Progenitor cell of endocrine pancreas (in vitro differentiated cells): ENCODE data around the gene DYSF. TPM values are rescaled to one million over a fixed set of nuclear protein-coding genes. Genes with fewer than 3 reads are reported as not detected.

ENCODE experiments used
- DNase-seq: peaks from one replicate; pipeline ENCODE4 v3.0.0; 2021; ENCODE audit warnings: low spot score; ENCODE audit not compliant: unreplicated experiment
- H3K27ac Mint-ChIP-seq: 2 replicates; pipeline ENCODE4 v1.8.0; 2021; ENCODE audit warnings: mild to moderate bottlenecking, moderate library complexity, mixed read lengths
- H3K27me3 Mint-ChIP-seq: 2 replicates; pipeline ENCODE4 v1.8.0; 2021; ENCODE audit warnings: mixed read lengths
- H3K36me3 Mint-ChIP-seq: 2 replicates; pipeline ENCODE4 v1.8.0; 2022; ENCODE audit warnings: mixed read lengths; ENCODE audit not compliant: insufficient read depth
- H3K4me1 Mint-ChIP-seq: 2 replicates; pipeline ENCODE4 v1.8.0; 2021; ENCODE audit warnings: low read depth, mixed read lengths
- H3K4me3 Mint-ChIP-seq: 2 replicates; pipeline ENCODE4 v1.8.0; 2021; ENCODE audit warnings: low read depth, mild to moderate bottlenecking, moderate library complexity, mixed read lengths
- H3K9me3 Mint-ChIP-seq: 2 replicates; pipeline ENCODE4 v1.8.0; 2021; ENCODE audit warnings: low read depth, mixed read lengths
- total RNA-seq: library from RNA; stranded (reverse); gene quantifications from 2 replicates; pipeline ENCODE4 v1.2.1, GENCODE V29; 2021
- TF ChIP-seq, protein P1 (sequence below): fragments of 200-600 bp; sonication (generic); IDR thresholded peaks from one replicate; pipeline ENCODE4 v1.5.0; 2021; ENCODE audit warnings: antibody characterized with exemption, mild to moderate bottlenecking; ENCODE audit not compliant: unreplicated experiment

Gene DYSF
- total RNA-seq, 1 donor from 2014 or later, result 1.4 TPM

- H3K9me3 Mint-ChIP-seq, result no peaks in the 10 kb centered on the region
- H3K4me1 Mint-ChIP-seq, result peaks cover 11% of the 10 kb centered on the region
Measured at GRCh38 chr2:71530211-71530610, 76.8 kb downstream of the DYSF start.

GRCh38 chr2:71530641-71531332 lies 77.4 kb downstream of the DYSF start:
- no peak for DNase-seq
- H3K27me3 Mint-ChIP-seq, result peaks cover 10% of the 10 kb centered on the region
- H3K4me3 Mint-ChIP-seq, result no peak overlapping the region
- peaks cover 11% of the 10 kb centered on the region for H3K4me1 Mint-ChIP-seq
- H3K36me3 Mint-ChIP-seq, result no peaks in the 10 kb centered on the region
- TF ChIP-seq, protein P1, sequence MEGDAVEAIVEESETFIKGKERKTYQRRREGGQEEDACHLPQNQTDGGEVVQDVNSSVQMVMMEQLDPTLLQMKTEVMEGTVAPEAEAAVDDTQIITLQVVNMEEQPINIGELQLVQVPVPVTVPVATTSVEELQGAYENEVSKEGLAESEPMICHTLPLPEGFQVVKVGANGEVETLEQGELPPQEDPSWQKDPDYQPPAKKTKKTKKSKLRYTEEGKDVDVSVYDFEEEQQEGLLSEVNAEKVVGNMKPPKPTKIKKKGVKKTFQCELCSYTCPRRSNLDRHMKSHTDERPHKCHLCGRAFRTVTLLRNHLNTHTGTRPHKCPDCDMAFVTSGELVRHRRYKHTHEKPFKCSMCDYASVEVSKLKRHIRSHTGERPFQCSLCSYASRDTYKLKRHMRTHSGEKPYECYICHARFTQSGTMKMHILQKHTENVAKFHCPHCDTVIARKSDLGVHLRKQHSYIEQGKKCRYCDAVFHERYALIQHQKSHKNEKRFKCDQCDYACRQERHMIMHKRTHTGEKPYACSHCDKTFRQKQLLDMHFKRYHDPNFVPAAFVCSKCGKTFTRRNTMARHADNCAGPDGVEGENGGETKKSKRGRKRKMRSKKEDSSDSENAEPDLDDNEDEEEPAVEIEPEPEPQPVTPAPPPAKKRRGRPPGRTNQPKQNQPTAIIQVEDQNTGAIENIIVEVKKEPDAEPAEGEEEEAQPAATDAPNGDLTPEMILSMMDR, result peak; percentile 73
- no peaks in the 10 kb centered on the region for H3K9me3 Mint-ChIP-seq
- peak overlapping the region; percentile 54 for H3K27ac Mint-ChIP-seq

More at GRCh38 chr2:71530211-71530610, 76.8 kb downstream of the DYSF start:
- Mint-ChIP-seq H3K27ac (no peak overlapping the region), H3K36me3 (no peaks in the 10 kb centered on the region), H3K4me3 (no peak overlapping the region), H3K27me3 (peaks cover 10% of the 10 kb centered on the region)
- TF ChIP-seq, protein P1, result no peak
- DNase-seq, result no peak

GRCh38 chr2:71531522-71532047 lies 78.2 kb downstream of the DYSF start:
- TF ChIP-seq, protein P1, result no peak
- Mint-ChIP-seq H3K4me1 (peaks cover 11% of the 10 kb centered on the region), H3K36me3 (no peaks in the 10 kb centered on the region), H3K4me3 (no peak overlapping the region), H3K27me3 (peaks cover 10% of the 10 kb centered on the region), H3K9me3 (no peaks in the 10 kb centered on the region), H3K27ac (no peak overlapping the region)
- no peak for DNase-seq

- Mint-ChIP-seq H3K9me3 (no peaks in the 10 kb centered on the region), H3K27ac (no peak overlapping the region), H3K27me3 (peaks cover 10% of the 10 kb centered on the region), H3K36me3 (no peaks in the 10 kb centered on the region), H3K4me1 (peaks cover 9% of the 10 kb centered on the region), H3K4me3 (no peak overlapping the region)
- DNase-seq, result no peak
- TF ChIP-seq, protein P1, result no peak
Measured at GRCh38 chr2:71532327-71532726, 79.0 kb downstream of the DYSF start.

- H3K36me3 Mint-ChIP-seq, result no peaks in the 10 kb centered on the region
- H3K4me3 Mint-ChIP-seq, result no peak overlapping the region
- H3K27ac Mint-ChIP-seq, result no peak overlapping the region
- H3K27me3 Mint-ChIP-seq, result peaks cover 2% of the 10 kb centered on the region
- H3K4me1 Mint-ChIP-seq, result peaks cover 6% of the 10 kb centered on the region
- TF ChIP-seq, protein P1, result no peak
- no peaks in the 10 kb centered on the region for H3K9me3 Mint-ChIP-seq
- no peak for DNase-seq
Measured at GRCh38 chr2:71534201-71534600, 80.8 kb downstream of the DYSF start.
